ENCODE results near the gene MPO. TPM values are rescaled to one million over a fixed set of nuclear protein-coding genes. Genes with fewer than 3 reads are reported as not detected.

MPO gene
- total and polyA plus RNA-seq, 9 of the 15 experiments (the other 6 are each of a cell fraction or from before 2014, with no cell fraction given) = 0.04 to 0.47 (median 0.39) TPM; not detected in 6

- TF ChIP-seq, protein P1, sequence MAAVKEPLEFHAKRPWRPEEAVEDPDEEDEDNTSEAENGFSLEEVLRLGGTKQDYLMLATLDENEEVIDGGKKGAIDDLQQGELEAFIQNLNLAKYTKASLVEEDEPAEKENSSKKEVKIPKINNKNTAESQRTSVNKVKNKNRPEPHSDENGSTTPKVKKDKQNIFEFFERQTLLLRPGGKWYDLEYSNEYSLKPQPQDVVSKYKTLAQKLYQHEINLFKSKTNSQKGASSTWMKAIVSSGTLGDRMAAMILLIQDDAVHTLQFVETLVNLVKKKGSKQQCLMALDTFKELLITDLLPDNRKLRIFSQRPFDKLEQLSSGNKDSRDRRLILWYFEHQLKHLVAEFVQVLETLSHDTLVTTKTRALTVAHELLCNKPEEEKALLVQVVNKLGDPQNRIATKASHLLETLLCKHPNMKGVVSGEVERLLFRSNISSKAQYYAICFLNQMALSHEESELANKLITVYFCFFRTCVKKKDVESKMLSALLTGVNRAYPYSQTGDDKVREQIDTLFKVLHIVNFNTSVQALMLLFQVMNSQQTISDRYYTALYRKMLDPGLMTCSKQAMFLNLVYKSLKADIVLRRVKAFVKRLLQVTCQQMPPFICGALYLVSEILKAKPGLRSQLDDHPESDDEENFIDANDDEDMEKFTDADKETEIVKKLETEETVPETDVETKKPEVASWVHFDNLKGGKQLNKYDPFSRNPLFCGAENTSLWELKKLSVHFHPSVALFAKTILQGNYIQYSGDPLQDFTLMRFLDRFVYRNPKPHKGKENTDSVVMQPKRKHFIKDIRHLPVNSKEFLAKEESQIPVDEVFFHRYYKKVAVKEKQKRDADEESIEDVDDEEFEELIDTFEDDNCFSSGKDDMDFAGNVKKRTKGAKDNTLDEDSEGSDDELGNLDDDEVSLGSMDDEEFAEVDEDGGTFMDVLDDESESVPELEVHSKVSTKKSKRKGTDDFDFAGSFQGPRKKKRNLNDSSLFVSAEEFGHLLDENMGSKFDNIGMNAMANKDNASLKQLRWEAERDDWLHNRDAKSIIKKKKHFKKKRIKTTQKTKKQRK (IDR thresholded peaks at IDR 0.05; ENCODE audit: borderline replicate concordance, low read depth, low read length) = no peak
- TF ChIP-seq CREB3 (tag; conservative IDR thresholded peaks at IDR 0.05; ENCODE audit: low read depth) = peak; percentile 66; the same call in 1 of the 2 replicates
- no peak for TF ChIP-seq EHMT2 (IDR thresholded peaks at IDR 0.05)
- TF ChIP-seq PTRF (tag; IDR thresholded peaks at IDR 0.05) = no peak
- TF ChIP-seq, protein P2, sequence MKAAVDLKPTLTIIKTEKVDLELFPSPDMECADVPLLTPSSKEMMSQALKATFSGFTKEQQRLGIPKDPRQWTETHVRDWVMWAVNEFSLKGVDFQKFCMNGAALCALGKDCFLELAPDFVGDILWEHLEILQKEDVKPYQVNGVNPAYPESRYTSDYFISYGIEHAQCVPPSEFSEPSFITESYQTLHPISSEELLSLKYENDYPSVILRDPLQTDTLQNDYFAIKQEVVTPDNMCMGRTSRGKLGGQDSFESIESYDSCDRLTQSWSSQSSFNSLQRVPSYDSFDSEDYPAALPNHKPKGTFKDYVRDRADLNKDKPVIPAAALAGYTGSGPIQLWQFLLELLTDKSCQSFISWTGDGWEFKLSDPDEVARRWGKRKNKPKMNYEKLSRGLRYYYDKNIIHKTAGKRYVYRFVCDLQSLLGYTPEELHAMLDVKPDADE (conservative IDR thresholded peaks at IDR 0.05; ENCODE audit: control insufficient read depth, low read depth, low read length) = no peak
- TF ChIP-seq HDGF (IDR thresholded peaks at IDR 0.05) = no peak
- TF ChIP-seq MEF2D (tag; conservative IDR thresholded peaks at IDR 0.05; ENCODE audit: low read depth) = no peak
- no peak for TF ChIP-seq NR1H2 (CRISPR knock-in tag; IDR thresholded peaks at IDR 0.05)
- no peak for TF ChIP-seq ZNF79 (CRISPR knock-in tag; IDR thresholded peaks at IDR 0.05; ENCODE audit: low read depth)
- TF ChIP-seq HOMEZ (CRISPR knock-in tag; IDR thresholded peaks at IDR 0.05) = no peak
- no peak for TF ChIP-seq SETDB1 (IDR thresholded peaks at IDR 0.05; ENCODE audit: low read length)
- TF ChIP-seq CTCF (IDR thresholded peaks at IDR 0.05 in 2 of 3, conservative IDR thresholded peaks at IDR 0.05 in 1 of 3; ENCODE audit: insufficient read depth in 2 of 3, low read depth in 1 of 3, low read length in 3 of 3) = peak; percentile 79 to 88 (median 82)
- no peak for TF ChIP-seq ZNF785 (CRISPR knock-in tag; IDR thresholded peaks at IDR 0.05)
- no peak for TF ChIP-seq CC2D1A (IDR thresholded peaks at IDR 0.05)
- no peak for TF ChIP-seq PURB (CRISPR knock-in tag; IDR thresholded peaks at IDR 0.05; ENCODE audit: low read depth)
- TF ChIP-seq L3MBTL2 (IDR thresholded peaks at IDR 0.05) = peak; percentile 99
- TF ChIP-seq PHB2 (IDR thresholded peaks at IDR 0.05; ENCODE audit: low read depth) = no peak
- TF ChIP-seq CBFA2T2 (conservative IDR thresholded peaks at IDR 0.05) = 0 out of 2 replicates have a peak, but pooled peaks have one; percentile 9
- TF ChIP-seq HNRNPUL1 (IDR thresholded peaks at IDR 0.05; ENCODE audit: low read length) = no peak
These were observed 31.2 kb downstream of the MPO start (continued) for GRCh38 chr17:58249270-58250133.
